Measurements from ENCODE around the gene PTPRM. TPM values are rescaled to one million over a fixed set of nuclear protein-coding genes. Genes with fewer than 3 reads are reported as not detected.

Gene PTPRM
- polyA plus RNA-seq, 1 donor (not counting 4 experiments of a cell fraction or from before 2014, with no cell fraction given), result 54.5 TPM

DNA sequence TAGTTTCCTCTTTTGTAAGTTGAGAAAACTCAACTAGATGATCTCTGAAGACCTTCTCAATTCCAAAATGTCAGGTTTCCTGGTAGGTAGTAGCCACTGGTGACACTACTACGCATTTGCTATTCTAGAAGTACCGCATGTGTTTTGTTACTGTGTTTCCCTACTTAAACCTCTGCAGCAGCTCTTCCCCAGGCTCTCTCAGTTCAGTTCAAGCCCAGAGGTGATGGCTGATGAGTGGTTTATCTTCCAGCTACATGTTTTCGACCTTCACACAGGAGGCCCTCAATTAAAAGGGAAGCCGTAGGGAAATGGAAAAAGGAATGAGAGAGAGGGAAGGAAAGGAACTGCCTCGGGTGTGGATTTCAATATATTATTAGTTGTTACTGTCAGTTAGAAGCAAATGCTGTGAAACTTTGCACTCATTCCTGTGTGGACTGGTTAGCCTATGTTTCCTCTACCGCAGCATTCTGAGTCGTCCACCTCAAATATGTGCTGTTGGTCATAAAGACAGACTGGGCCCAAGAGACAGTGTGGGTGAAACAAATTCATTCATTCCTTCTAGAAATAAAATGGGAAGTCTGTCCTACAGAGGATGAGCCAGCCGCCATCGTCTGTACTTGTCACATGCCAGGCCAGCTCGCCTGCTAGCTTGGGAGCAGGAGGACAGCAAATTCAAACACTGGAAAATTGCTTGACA lies 586.9 kb downstream of the PTPRM start:
- no peaks in the 10 kb centered on the region for H3K79me2 ChIP-seq (ENCODE audit: control insufficient read depth, insufficient read depth, low read length)
- H3K27me3 ChIP-seq (ENCODE audit: control insufficient read depth, extremely low read depth, insufficient read depth, low read length), result no peaks in the 10 kb centered on the region
- no peak overlapping the region for H3K27ac ChIP-seq (ENCODE audit: control insufficient read depth, insufficient read depth, low read length)
- no peak overlapping the region for H3K4me2 ChIP-seq (ENCODE audit: control insufficient read depth, extremely low read depth, insufficient read depth, low read depth, low read length)
- FAIRE-seq (no peak), DNase-seq (ENCODE audit: low read depth, low spot score) (no peak)
- TF ChIP-seq EZH2 (IDR thresholded peaks at IDR 0.05; ENCODE audit: low read length) (no peak), CTCF (optimal IDR thresholded peaks at IDR 0.05 in 1 of 3, IDR thresholded peaks at IDR 0.05 in 1 of 3, conservative IDR thresholded peaks at IDR 0.05 in 1 of 3; ENCODE audit: extremely low read depth in 1 of 3, insufficient read depth in 2 of 3, low read length in 3 of 3) (no peak)
- no peak overlapping the region for H3K4me3 ChIP-seq (ENCODE audit: control insufficient read depth in 2 of 3, extremely low read depth in 1 of 3, insufficient read depth in 2 of 3, low read depth in 1 of 3, low read length in 3 of 3)
- dilution Hi-C loops (cut with MboI; ENCODE audit: extremely low pct_ligation_motif_present, low sequenced_read_pairs), result no loop called here
- H3K9me3 ChIP-seq (ENCODE audit: control insufficient read depth, low read depth, low read length), result no peaks in the 10 kb centered on the region
- H3K4me1 ChIP-seq (ENCODE audit: control insufficient read depth, extremely low read depth, insufficient read depth, low read length), result peaks cover 7% of the 10 kb centered on the region
- no peaks in the 10 kb centered on the region for H4K20me1 ChIP-seq (ENCODE audit: control insufficient read depth, extremely low read depth, insufficient read depth, low read length)
- no peaks in the 10 kb centered on the region for H3K9me1 ChIP-seq (ENCODE audit: control insufficient read depth, extremely low read depth, insufficient read depth, low read length)
- no peak overlapping the region for H2AFZ ChIP-seq (ENCODE audit: control insufficient read depth, low read length)
- peaks cover 0 to 2% of the 10 kb centered on the region in 2 experiments for H3K36me3 ChIP-seq (ENCODE audit: control insufficient read depth in 2 of 2, extremely low read depth in 1 of 2, insufficient read depth in 2 of 2, low read length in 2 of 2)
- H3K9ac ChIP-seq (ENCODE audit: control insufficient read depth, extremely low read depth, insufficient read depth, low read length), result no peak overlapping the region

DNA sequence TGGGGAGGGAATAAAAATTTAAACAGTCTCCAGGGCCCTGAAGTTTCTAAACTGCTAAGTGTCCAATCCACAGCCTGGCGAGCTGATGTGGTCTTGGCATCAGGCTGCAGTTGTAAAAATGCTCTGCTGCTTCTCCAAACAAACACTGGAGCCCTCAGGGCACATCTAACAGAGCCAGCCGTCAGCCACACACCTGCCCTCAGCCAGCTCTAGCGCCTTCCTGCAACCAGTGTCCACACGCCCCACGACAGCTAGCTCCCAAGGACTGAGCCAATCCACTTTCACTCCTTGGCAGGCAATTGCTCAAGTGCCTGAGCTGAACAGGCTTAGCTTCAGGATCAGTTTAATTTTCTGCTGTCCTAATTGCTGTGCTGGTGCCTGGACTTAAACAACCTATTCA lies 595.7 kb downstream of the PTPRM start:
- no peak overlapping the region for H3K27ac ChIP-seq (ENCODE audit: control insufficient read depth, insufficient read depth, low read length)
- H3K4me2 ChIP-seq (ENCODE audit: control insufficient read depth, extremely low read depth, insufficient read depth, low read depth, low read length), result no peak overlapping the region
- no peak overlapping the region for H3K4me3 ChIP-seq (ENCODE audit: control insufficient read depth in 2 of 3, extremely low read depth in 1 of 3, insufficient read depth in 2 of 3, low read depth in 1 of 3, low read length in 3 of 3)
- H3K9ac ChIP-seq (ENCODE audit: control insufficient read depth, extremely low read depth, insufficient read depth, low read length), result no peak overlapping the region
- H3K27me3 ChIP-seq (ENCODE audit: control insufficient read depth, extremely low read depth, insufficient read depth, low read length), result no peaks in the 10 kb centered on the region
- dilution Hi-C loops (cut with MboI; ENCODE audit: extremely low pct_ligation_motif_present, low sequenced_read_pairs), result no loop called here
- TF ChIP-seq EZH2 (IDR thresholded peaks at IDR 0.05; ENCODE audit: low read length), result no peak
- TF ChIP-seq CTCF (optimal IDR thresholded peaks at IDR 0.05 in 1 of 3, IDR thresholded peaks at IDR 0.05 in 1 of 3, conservative IDR thresholded peaks at IDR 0.05 in 1 of 3; ENCODE audit: extremely low read depth in 1 of 3, insufficient read depth in 2 of 3, low read length in 3 of 3), result peak in 1 of 3 experiments; percentile 3
- H3K9me1 ChIP-seq (ENCODE audit: control insufficient read depth, extremely low read depth, insufficient read depth, low read length), result no peaks in the 10 kb centered on the region
- H4K20me1 ChIP-seq (ENCODE audit: control insufficient read depth, extremely low read depth, insufficient read depth, low read length), result no peaks in the 10 kb centered on the region
- no peak overlapping the region for H2AFZ ChIP-seq (ENCODE audit: control insufficient read depth, low read length)
- H3K9me3 ChIP-seq (ENCODE audit: control insufficient read depth, low read depth, low read length), result no peaks in the 10 kb centered on the region
- peak; percentile 13 for FAIRE-seq
- H3K36me3 ChIP-seq (ENCODE audit: control insufficient read depth in 2 of 2, extremely low read depth in 1 of 2, insufficient read depth in 2 of 2, low read length in 2 of 2), result peaks cover 0 to under 1% of the 10 kb centered on the region in 2 experiments
- H3K4me1 ChIP-seq (ENCODE audit: control insufficient read depth, extremely low read depth, insufficient read depth, low read length), result peaks cover 7% of the 10 kb centered on the region
- no peaks in the 10 kb centered on the region for H3K79me2 ChIP-seq (ENCODE audit: control insufficient read depth, insufficient read depth, low read length)
- no peak for DNase-seq (ENCODE audit: low read depth, low spot score)
